HEK293 (cell line): Measurements from ENCODE around the gene TMEM220.

Experiments used
- CTCF ChIA-PET: fragments of 350-600 bp; formaldehyde crosslinking; extraction: SDS; loops from one replicate; lab custom pipeline; 2021; ENCODE audit warnings: antibody characterized with exemption; lab: Yijun Ruan, JAX
- POLR2A ChIA-PET: fragments of 300-600 bp; formaldehyde crosslinking; extraction: SDS; loops from one replicate; lab custom pipeline; 2020; ENCODE audit warnings: antibody characterized with exemption, inconsistent platforms; lab: Yijun Ruan, JAX
- H3K27ac ChIP-seq: fragments of 200-500 bp; sonication (Bioruptor generic); 2 replicates; pipeline ENCODE4 v1.5.1; 2014; ENCODE audit warnings: low read depth, low read length, control low read depth, inconsistent platforms; ENCODE audit errors: extremely low read depth
- H3K36me3 ChIP-seq, 2 experiments: fragments of 200-500 bp in 1 of 2; sonication (Bioruptor generic) in 1 of 2; 1 replicate in 1 of 2; 2 replicates in 1 of 2; pipeline ENCODE4 v1.5.1; 2014 to 2017; ENCODE audit warnings: inconsistent platforms in 2 of 2, low read length in 2 of 2; ENCODE audit not compliant: control insufficient read depth in 2 of 2, insufficient read depth in 1 of 2
- H3K4me1 ChIP-seq: fragments of 200-500 bp; sonication (Bioruptor generic); 2 replicates; pipeline ENCODE4 v1.5.1; 2014; ENCODE audit warnings: mild to moderate bottlenecking, low read length, inconsistent platforms; ENCODE audit not compliant: control insufficient read depth, insufficient read depth
- H3K4me3 ChIP-seq: 2 replicates; pipeline ENCODE4 v1.5.1; 2011; ENCODE audit warnings: low read depth, mild to moderate bottlenecking, control low read depth, low read length, moderate library complexity
- H3K9me3 ChIP-seq: fragments of 200-500 bp; sonication (Bioruptor generic); 2 replicates; pipeline ENCODE4 v1.5.1; 2014; ENCODE audit warnings: low read depth, low read length, inconsistent platforms; ENCODE audit not compliant: control insufficient read depth, insufficient read depth
- PRDM1 ChIP-seq: fragments of 450-650 bp; formaldehyde crosslinking; IDR thresholded peaks from 2 replicates; pipeline ENCODE4; 2016; ENCODE audit warnings: missing biosample characterization, missing genetic modification characterization
- SCRT1 ChIP-seq: fragments of 450-650 bp; formaldehyde crosslinking; IDR thresholded peaks from 2 replicates; pipeline ENCODE4 v1.5.1; 2016; ENCODE audit warnings: missing biosample characterization, missing genetic modification characterization, borderline replicate concordance
- SP2 ChIP-seq: fragments of 450-650 bp; formaldehyde crosslinking; IDR thresholded peaks from 2 replicates; pipeline ENCODE4 v1.5.1; 2016; ENCODE audit warnings: missing biosample characterization, missing genetic modification characterization
- TCF7L2 ChIP-seq: IDR thresholded peaks from 2 replicates; pipeline ENCODE4 v1.6.1; 2011; ENCODE audit warnings: low read depth, mild to moderate bottlenecking, inconsistent platforms, low read length, moderate library complexity, borderline replicate concordance
- ZBTB10 ChIP-seq: fragments of 450-650 bp; formaldehyde crosslinking; IDR thresholded peaks from 2 replicates; pipeline ENCODE4 v1.5.1; 2016; ENCODE audit warnings: missing biosample characterization, missing genetic modification characterization
- ZBTB49 ChIP-seq: fragments of 450-650 bp; formaldehyde crosslinking; IDR thresholded peaks from 2 replicates; pipeline ENCODE4 v1.5.1; 2016; ENCODE audit warnings: missing biosample characterization, missing genetic modification characterization, low read depth
- ZNF112 ChIP-seq: fragments of 450-650 bp; formaldehyde crosslinking; IDR thresholded peaks from 2 replicates; pipeline ENCODE4 v1.5.0; 2017; ENCODE audit warnings: missing biosample characterization, missing genetic modification characterization
- ZNF169 ChIP-seq: fragments of 450-650 bp; formaldehyde crosslinking; IDR thresholded peaks from 2 replicates; pipeline ENCODE4 v1.5.1; 2016; ENCODE audit warnings: missing biosample characterization, missing genetic modification characterization
- ZNF248 ChIP-seq: fragments of 450-650 bp; formaldehyde crosslinking; IDR thresholded peaks from 2 replicates; pipeline ENCODE4 v1.5.1; 2017; ENCODE audit warnings: missing biosample characterization, missing genetic modification characterization
- ZNF366 ChIP-seq: fragments of 450-650 bp; formaldehyde crosslinking; conservative IDR thresholded peaks from 2 replicates; pipeline ENCODE4 v1.5.1; 2016; ENCODE audit warnings: missing biosample characterization, missing genetic modification characterization
- ZNF423 ChIP-seq: fragments of 450-650 bp; formaldehyde crosslinking; IDR thresholded peaks from 2 replicates; pipeline ENCODE4 v1.5.1; 2016; ENCODE audit warnings: missing biosample characterization, missing genetic modification characterization
- ZNF518A ChIP-seq: fragments of 450-650 bp; formaldehyde crosslinking; conservative IDR thresholded peaks from 2 replicates; pipeline ENCODE4 v1.5.1; 2016; ENCODE audit warnings: low read depth, missing biosample characterization, missing genetic modification characterization
- ZNF580 ChIP-seq: fragments of 450-650 bp; formaldehyde crosslinking; IDR thresholded peaks from 2 replicates; pipeline ENCODE4 v1.5.1; 2016; ENCODE audit warnings: missing biosample characterization, missing genetic modification characterization
- ZNF692 ChIP-seq: fragments of 450-650 bp; formaldehyde crosslinking; IDR thresholded peaks from 2 replicates; pipeline ENCODE4 v1.5.1; 2016; ENCODE audit warnings: missing biosample characterization, missing genetic modification characterization
- ZNF704 ChIP-seq: fragments of 450-650 bp; formaldehyde crosslinking; IDR thresholded peaks from 2 replicates; pipeline ENCODE4 v1.5.1; 2016; ENCODE audit warnings: missing biosample characterization, missing genetic modification characterization
- ZSCAN30 ChIP-seq: fragments of 450-650 bp; IDR thresholded peaks from 2 replicates; pipeline ENCODE4 v1.5.1; 2018; ENCODE audit warnings: missing biosample characterization, mild to moderate bottlenecking, missing genetic modification characterization, moderate library complexity

Gene TMEM220

GRCh38 chr17:10745231-10745630 is 15.4 kb upstream of the TMEM220 start:
- Histone ChIP-seq H3K27ac (no peak overlapping the region), H3K4me1 (peaks cover 4% of the 10 kb centered on the region; the same call in 1 of the 2 replicates), H3K36me3 (no peaks in the 10 kb centered on the region), H3K9me3 (no peaks in the 10 kb centered on the region), H3K4me3 (no peak overlapping the region)
- POLR2A ChIA-PET, result no interaction called here
- TF ChIP-seq ZNF423, result no peak
- CTCF ChIA-PET, result interaction anchor here (6.1 kb wide), 1 partner anchor 7 kb away, joined by 49 read pairs; no protein-coding TSS in a partner anchor

- POLR2A ChIA-PET, result no interaction called here
- TF ChIP-seq ZNF248 (tag by site-specific recombination) (no peak), ZBTB10 (tag by site-specific recombination) (no peak), ZNF169 (no peak), ZNF704 (tag by site-specific recombination) (no peak), ZNF518A (tag by site-specific recombination) (no peak), PRDM1 (tag by site-specific recombination) (peak; percentile 26; the same call in 1 of the 2 replicates), TCF7L2 (peak; percentile 90)
Observed at GRCh38 chr17:10744501-10745000, 14.7 kb upstream of the TMEM220 start.

GRCh38 chr17:10743316-10744009 is 13.6 kb upstream of the TMEM220 start:
- CTCF ChIA-PET, result interaction anchor here (1.1 kb wide), 1 partner anchor 96 kb away, joined by 3 read pairs; no protein-coding TSS in a partner anchor
- POLR2A ChIA-PET, result no interaction called here
- Histone ChIP-seq H3K9me3 (no peaks in the 10 kb centered on the region), H3K36me3 (no peaks in the 10 kb centered on the region), H3K27ac (no peak overlapping the region), H3K4me1 (peaks cover 4% of the 10 kb centered on the region; the same call in 1 of the 2 replicates), H3K4me3 (no peak overlapping the region)
- TF ChIP-seq ZNF248 (tag by site-specific recombination), result no peak
- TF ChIP-seq SCRT1 (tag by site-specific recombination), result no peak
- no peak for TF ChIP-seq ZNF692 (tag by site-specific recombination)
- TF ChIP-seq ZSCAN30 (tag by site-specific recombination), result no peak
- TF ChIP-seq ZNF112 (tag by site-specific recombination), result no peak
- no peak for TF ChIP-seq SP2 (tag by site-specific recombination)
- TF ChIP-seq ZNF366 (tag by site-specific recombination), result no peak
- no peak for TF ChIP-seq ZNF580 (tag by site-specific recombination)
- TF ChIP-seq ZBTB49 (tag by site-specific recombination), result no peak

More at GRCh38 chr17:10744501-10745000, 14.7 kb upstream of the TMEM220 start:
- Histone ChIP-seq H3K4me1 (peaks cover 4% of the 10 kb centered on the region; the same call in 1 of the 2 replicates), H3K36me3 (no peaks in the 10 kb centered on the region), H3K4me3 (no peak overlapping the region), H3K27ac (no peak overlapping the region), H3K9me3 (no peaks in the 10 kb centered on the region)
- CTCF ChIA-PET, result no interaction called here
